ENCODE data around the gene URB2.

URB2 gene

GRCh38 chr1:229665912-229666558 is 40.0 kb downstream of the URB2 start:
- no peak for DNase-seq (ENCODE audit: low read depth)
- no peak for TF ChIP-seq CTCF (IDR thresholded peaks at IDR 0.05; ENCODE audit: insufficient read depth, low read depth, low read length, missing control alignments)
- H3K4me3 ChIP-seq (ENCODE audit: low read depth, low read length), result no peak overlapping the region

- no peak for DNase-seq (ENCODE audit: low read depth)
- H3K4me3 ChIP-seq (ENCODE audit: low read depth, low read length), result no peak overlapping the region
- no peak for TF ChIP-seq CTCF (IDR thresholded peaks at IDR 0.05; ENCODE audit: insufficient read depth, low read depth, low read length, missing control alignments)
Measured at GRCh38 chr1:229666585-229666984, 40.5 kb downstream of the URB2 start.

GRCh38 chr1:229669333-229669732 is 43.3 kb downstream of the URB2 start:
- no peak for DNase-seq (ENCODE audit: low read depth)
- no peak for TF ChIP-seq CTCF (IDR thresholded peaks at IDR 0.05; ENCODE audit: insufficient read depth, low read depth, low read length, missing control alignments)
- no peak overlapping the region for H3K4me3 ChIP-seq (ENCODE audit: low read depth, low read length)

- no peak overlapping the region for H3K4me3 ChIP-seq (ENCODE audit: low read depth, low read length)
- no peak for TF ChIP-seq CTCF (IDR thresholded peaks at IDR 0.05; ENCODE audit: insufficient read depth, low read depth, low read length, missing control alignments)
- no peak for DNase-seq (ENCODE audit: low read depth)
Measured at GRCh38 chr1:229671310-229671709, 45.3 kb downstream of the URB2 start.

- no peak for DNase-seq (ENCODE audit: low read depth)
- no peak for TF ChIP-seq CTCF (IDR thresholded peaks at IDR 0.05; ENCODE audit: insufficient read depth, low read depth, low read length, missing control alignments)
- no peak overlapping the region for H3K4me3 ChIP-seq (ENCODE audit: low read depth, low read length)
Measured at GRCh38 chr1:229672246-229672645, 46.2 kb downstream of the URB2 start.

- no peak for DNase-seq (ENCODE audit: low read depth)
- no peak for TF ChIP-seq CTCF (IDR thresholded peaks at IDR 0.05; ENCODE audit: insufficient read depth, low read depth, low read length, missing control alignments)
- H3K4me3 ChIP-seq (ENCODE audit: low read depth, low read length), result no peak overlapping the region
Measured at GRCh38 chr1:229674042-229674441, 48.0 kb downstream of the URB2 start.

- H3K4me3 ChIP-seq (ENCODE audit: low read depth, low read length), result no peak overlapping the region
- no peak for DNase-seq (ENCODE audit: low read depth)
- TF ChIP-seq CTCF (IDR thresholded peaks at IDR 0.05; ENCODE audit: insufficient read depth, low read depth, low read length, missing control alignments), result no peak
Measured at GRCh38 chr1:229675396-229675795, 49.3 kb downstream of the URB2 start.
